OCI-M2 (cell line): ENCODE measurements around the gene TUBB3.
"Not testable (repeated sequence)": the region's sequence is repeated elsewhere in the genome, so short reads cannot be mapped to it uniquely, and the experiment has no call there.

ENCODE experiments used
- DNase-seq: peaks from one replicate; lab custom pipeline; 2025; ENCODE audit not compliant: unreplicated experiment; lab: John Stamatoyannopoulos, UW

Gene TUBB3

DNA sequence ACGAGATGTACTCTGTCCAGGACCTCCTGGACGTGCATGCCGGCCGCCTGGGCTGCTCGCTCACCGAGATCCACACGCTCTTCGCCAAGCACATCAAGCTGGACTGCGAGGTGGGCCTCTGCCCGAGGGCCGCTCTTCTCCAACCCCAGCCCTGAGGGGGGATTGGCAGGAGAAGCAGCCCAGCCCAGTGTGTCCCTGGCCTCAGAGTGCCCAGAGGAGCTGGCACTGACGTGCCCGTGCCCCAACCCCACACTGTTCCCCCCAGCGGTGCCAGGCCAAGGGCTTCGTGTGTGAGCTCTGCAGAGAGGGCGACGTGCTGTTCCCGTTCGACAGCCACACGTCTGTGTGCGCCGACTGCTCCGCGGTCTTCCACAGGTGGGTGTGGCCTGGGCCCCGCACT, 41.1 kb downstream of the TUBB3 start:
- DNase-seq: no peak

DNA sequence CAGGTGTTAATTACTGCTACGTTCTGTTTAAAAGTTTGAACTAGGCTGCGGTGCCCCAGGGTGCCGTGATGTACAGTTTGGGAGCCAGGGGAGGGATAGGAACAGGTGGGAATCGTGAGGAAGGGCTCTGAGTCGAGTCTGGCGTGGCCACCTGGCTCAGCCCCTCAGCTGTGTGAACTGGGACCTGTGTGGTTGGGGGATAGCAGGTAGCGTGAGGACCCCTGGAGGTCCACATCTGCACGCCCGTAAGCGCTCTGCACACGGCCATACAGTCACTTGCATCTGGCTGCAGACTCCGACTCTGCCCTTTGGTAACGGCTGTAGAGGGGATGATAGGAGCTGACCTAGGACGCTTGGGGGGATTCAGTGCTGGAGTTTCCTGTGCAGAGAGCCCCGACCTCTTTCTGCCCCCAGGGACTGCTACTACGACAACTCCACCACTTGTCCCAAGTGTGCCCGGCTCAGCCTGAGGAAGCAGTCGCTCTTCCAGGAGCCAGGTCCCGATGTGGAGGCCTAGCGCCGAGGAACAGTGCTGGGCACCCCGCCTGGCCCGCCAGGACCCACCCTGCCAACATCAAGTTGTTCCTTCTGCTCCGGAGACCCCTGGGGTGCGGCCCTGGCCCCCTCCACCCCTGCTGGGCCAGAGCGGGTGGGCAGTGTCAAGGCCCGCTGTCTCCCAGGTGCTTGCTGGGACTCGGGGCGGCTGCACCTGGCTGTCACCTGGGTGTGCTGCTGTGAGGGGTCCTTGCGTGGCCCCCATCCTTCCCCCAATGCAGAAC, 42.5 kb downstream of the TUBB3 start:
- DNase-seq: no peak

DNA sequence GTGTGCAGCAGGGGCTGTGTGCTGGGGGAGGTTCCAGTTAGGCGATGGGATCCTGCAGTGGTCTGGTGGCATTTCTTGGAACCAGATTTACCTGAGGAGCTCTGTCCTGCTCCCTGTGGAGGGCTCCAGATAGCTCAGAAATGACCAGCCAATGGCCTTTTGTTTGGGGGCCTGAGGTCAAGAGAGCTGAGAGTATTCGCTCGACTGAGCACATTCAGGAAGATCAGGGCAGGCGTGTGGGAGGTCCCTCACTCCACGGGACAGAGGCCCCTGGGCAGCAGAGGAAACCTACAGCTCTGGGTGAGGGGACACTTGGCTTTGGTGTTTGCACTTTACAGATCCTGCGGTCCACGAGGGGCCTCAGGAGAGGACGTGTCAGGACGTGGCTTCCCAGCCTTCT, 43.6 kb downstream of the TUBB3 start:
- no peak for DNase-seq

DNA sequence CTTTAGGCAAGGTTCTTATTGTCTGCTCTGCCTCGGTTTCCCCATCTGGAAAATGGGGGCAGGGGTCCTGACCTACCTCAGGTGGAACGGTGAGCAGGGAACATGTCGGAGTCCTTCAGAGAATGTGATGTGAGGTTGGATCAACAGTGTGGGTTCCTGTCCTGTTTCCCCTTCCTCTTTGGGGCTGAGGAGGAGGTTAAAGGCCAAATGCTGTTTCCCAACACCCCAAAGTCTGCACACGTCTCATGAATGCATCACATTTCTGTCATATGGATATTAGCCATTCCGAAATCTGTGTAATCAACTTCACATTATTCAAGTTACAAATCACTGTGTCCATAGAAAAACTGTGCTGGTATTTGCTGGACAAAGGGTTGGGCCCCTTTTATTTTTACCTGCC, 44.3 kb downstream of the TUBB3 start:
- DNase-seq: not testable (repeated sequence)

DNA sequence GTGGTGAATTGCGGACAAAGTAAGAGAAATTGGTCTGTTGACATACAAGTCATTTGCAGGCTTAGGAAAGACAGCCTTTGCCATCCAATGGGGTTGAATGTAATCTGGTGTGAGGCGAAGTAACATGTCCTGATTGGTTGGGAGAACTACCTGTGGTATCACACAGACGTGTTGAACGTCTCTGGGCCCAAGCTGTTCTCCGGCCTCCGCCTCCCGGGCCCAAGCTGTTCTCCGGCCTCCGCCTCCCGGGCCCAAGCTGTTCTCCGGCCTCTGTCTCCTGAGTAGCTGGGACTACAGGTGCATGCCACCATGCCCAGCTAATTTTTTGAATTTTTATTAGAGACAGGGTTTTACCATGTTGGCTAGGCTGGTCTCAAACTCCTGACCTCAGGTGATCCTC, 44.9 kb downstream of the TUBB3 start:
- DNase-seq: not testable (repeated sequence)

DNA sequence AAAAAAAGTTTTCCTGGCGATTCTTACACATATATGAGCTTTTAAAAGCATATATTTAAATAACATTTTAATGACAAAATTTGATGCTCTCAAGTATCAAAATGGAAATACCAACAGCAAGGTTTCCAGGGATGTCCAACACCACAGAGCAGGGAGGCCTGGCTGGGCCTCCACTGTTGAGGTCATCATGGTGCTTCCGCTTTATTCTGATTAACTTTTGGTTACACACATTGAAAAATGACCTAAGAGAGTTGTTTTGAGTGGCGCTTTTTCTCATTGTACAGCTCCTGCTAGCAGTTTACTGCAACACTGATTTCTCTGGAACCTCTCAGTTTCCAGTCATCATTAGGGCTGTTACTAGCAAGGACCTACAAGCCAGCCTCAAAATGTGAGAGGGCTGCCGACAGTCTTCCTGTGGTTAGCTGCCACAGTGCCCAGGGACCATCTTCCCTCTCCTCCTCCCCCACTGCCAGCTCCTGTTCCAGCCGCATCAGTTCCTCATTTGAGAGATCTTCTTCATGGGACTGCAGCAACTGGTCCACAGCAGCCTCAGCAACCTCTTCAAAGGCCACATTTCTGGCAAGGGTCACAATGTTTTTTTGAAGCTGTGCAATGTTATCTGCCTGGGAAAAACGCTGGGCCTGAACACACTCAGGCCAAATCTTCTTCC, 46.7 kb downstream of the TUBB3 start:
- DNase-seq: no peak

DNA sequence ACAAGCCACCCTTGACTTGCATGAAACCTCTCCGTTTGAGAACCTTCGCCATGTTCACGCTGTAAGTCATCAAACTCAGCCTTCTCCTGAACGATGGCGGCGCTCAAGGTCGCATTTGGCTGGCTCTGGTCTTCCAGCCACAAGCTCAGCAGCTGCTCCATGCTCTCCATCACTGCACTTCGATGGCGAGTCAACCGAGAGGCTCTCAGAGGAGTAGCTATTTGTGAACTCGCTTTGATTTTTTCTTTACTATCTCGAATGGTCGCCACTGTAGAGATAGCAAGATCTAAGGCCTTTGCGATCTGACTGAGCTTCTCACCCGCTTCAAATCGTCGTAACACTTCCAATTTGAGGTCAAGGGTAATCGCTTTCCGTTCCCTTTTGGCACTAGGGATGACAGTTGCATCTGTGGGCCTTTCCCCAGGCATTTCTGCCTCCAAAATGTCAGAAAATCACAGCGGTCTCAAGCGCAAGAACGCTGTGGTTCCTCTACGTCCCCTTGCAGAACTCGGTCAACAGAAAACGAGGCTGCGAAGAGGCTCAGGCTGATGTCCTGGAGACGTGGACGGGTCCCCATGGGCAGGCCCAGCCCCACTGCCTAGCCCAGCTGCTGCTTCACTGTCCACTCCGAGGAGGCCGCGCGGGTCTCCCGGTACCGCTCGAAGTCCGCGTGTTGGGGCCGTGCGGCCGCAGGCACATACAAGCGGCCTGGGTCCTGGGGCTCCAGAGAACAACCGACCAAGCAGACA, 48.5 kb downstream of the TUBB3 start:
- DNase-seq: no peak

DNA sequence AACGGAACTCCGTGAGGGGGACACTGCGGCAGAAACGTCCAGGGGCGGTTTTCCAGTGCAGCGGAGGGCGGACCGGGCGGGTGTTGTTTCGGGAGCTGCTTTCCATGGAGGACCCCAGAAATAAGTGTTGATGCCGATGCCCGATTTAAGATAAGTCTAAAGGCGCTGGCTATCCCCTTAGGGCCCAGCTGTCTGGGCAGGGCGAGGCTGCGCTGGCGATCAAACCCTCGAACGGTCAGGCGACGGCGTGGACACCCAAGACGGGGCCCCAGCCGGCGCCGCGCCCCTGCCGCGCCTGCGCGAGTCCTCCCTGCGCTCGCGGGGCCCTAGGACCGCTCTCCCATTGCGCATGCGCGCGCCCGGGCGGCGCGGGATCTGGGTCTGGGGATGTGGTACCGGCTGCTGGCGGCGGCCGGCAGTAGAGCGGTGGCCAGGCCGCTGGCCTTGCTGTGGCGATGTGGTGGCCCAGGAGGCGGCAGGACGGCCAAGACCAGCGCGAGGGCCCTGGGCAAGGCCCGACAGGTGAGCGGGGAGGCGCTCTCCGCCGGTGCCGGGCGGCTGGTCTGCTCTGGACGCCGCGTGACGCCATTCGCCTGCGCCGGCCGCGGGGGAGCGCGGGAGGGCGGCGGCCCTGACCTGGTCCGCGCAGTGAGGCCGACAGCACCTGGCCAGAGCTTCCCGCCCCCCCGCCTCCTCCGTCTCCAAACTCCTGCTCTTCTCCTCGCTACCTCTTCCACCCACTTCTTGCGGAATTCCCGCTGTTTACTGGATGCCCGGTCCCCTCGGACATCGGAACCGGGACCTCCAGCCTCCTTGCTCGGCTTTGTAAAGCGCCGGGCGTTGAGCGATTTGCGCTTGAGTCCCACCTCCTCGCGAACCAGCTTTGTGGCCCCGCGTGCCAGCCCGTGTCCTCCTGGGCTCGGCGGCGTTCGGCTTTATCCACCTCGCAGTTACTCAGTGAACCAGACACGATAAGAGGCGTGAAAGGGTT, 49.4 kb downstream of the TUBB3 start:
- peak; percentile 26 for DNase-seq

DNA sequence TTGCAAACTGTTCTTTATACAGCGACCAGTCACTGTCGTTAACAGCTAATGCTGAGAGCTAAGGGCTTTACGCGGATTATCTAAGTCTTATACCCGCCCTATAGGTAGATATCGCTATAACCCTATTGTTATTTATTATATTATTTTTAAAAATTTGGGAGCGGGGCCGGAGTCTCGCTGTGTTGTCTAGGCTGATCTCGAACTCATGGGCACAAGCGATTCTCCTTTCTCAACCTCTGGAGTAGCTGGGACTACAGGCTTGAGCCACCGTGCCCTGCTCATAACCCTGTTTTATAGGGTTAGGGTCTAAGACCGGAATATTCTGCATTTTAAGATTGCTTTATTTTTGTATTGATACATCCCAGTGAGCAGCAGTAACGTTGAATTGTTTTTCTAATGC, 50.1 kb downstream of the TUBB3 start:
- DNase-seq: no peak

DNA sequence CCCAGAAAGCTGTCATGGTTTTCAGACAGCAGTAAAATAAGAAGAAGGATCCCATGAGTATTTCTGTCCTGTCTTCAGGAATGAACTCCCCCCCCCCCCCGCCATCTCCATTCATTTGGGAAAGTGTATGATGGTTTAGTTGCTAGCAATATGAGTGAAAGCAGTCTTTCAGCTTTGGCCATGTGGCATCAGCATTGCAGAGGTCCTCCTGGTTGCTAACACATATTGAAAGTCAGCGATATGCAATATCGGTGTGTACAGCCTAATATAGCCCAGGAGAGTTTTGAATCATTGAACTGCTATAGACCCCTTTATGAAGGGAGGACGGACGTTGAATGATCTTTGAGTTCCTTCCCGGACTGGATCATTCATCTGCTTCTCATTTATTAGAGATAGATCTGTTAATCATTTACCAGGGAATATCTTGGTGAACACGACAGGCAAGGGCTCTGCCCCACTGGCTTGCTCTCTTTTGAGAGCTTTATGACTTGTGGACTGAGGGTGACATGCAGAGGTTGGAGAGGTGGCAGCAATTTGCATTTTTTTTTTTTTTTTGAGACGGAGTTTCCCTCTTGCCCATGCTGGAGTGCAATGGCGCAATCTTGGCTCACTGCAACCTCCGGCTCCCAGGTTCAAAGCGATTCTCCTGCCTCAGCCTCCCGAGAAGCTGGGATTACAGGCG, 50.7 kb downstream of the TUBB3 start:
- no peak for DNase-seq

DNA sequence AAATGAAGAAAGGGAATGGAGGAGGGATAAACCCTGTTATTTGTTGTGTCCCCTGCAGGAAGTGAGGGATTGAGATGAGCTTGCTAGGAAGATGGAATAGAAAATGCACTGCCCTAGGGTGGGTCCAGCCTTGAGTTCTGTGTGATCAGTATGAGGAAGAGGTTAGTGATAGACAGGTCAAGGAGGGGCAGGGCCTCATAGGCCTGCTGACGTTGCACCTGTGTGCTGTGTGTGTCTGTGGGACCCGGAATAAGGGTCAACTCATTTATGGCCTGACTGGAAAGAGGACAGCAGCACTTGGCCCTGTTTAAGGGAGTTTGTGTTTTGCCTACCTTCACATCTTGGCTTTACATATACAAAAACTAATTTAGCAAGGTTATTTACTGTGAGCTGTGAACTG, 51.7 kb downstream of the TUBB3 start:
- no peak for DNase-seq

DNA sequence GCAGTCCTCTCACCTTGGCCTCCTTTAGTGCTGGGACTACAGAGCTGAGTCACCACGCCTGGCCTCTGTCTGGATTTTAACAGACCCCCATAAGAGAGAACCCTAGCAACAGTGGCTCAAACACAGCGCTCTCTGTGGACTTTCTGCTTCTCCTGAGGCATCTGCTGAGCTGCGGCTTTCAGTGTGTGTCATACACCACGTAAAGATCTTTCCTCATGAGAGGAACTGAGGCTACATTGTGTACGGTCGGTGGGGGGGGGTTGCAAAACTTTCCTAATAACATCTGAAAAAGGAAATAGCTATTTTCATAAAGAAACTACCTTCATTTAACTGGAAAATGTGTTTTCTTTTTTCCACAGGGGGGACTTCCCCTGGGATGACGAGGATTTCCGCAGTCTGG, 58.3 kb downstream of the TUBB3 start:
- DNase-seq: no peak

DNA sequence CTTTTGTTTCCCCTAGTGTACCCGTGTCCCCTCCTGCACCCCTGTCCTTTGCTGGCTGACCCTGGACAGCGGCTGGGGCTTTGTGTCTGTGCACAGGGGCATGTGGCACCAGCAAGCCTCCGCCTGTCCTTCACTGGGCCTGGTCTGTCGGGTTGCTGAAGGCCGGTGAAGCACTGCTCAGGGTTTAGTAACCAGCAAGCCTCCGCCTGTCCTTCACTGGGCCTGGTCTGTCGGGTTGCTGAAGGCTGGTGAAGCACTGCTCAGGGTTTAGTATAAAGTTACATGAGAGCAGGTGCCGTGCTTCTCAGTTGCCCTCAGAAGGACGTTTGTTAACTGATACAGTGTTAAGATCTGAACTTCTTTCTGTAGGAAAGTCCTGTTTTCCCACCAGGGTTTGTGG, 59.2 kb downstream of the TUBB3 start:
- DNase-seq: no peak

DNA sequence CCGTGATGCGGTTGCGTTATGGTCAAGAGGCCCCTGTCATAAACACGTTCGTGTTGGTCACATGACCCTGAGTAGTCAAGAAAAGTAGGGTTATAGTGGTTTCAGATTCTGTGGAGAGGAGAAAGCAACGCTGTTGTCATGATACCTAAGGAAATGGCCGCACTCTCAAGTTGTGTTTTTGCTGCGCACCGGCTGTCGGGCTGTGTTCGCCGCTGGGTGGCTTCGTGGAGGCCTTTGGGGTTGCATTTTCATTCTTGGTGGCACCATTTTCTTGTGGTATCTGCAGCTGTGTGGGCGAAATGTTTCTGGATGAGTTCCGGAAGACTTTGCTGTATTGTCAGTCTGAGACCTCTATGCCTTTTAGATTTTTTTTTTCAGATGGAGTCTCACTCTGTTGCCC, 60.4 kb downstream of the TUBB3 start:
- no peak for DNase-seq

DNA sequence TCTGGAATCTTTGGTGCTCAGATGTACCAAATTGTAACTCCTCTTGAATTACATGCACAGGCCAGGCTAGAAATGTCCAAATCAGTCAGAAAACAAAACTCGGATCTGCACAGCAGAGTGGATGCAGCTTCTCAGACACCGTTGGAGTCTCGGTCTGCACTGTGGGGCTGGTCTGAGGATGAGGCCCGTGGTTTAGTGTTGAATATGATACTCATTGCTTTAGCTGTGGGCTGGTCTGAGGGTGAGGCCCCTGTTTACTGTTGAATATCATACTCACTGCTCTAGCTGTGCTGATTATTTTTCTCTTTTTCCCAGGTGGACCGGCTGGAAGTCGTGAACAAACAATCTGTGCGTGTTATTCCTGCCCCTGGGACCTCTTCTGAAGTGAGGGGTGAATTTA, 61.1 kb downstream of the TUBB3 start:
- DNase-seq: no peak

DNA sequence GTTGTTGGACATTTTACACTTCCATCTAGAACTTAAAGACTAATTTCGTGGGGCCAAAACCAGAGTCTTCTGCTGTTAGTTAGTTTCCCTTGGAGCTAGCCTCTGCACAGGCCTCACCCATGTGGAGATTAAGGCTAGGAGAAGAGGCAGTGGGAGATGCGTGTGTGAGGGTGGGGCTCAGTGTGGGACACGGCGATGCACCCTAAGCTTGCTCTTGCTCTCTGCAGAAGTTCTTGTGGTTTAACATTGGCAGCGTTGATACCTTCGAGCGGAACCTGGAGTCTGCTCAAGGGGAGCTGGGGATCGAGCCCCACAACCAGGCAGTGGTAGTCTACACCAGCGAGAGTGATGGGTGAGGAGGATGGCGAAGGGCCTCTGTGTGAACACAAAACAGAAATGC, 62.1 kb downstream of the TUBB3 start:
- no peak for DNase-seq
